GM12878 (cell line): ENCODE results near the gene KCNB1. TPM values are rescaled to one million over a fixed set of nuclear protein-coding genes. Genes with fewer than 3 reads are reported as not detected.

Experiments used
- ATAC-seq: fragments of 200-7000 bp; cut with Tn5 transposase; 3 replicates; pipeline ENCODE4 v1.9.1; 2020; ENCODE audit warnings: mild to moderate bottlenecking, moderate library complexity
- BruUV-seq: library from RNA; stranded (reverse); fragments of 400-500 nt; replicated peaks from 2 replicates; lab custom pipeline; 2021; lab: Mats Ljungman, UMichigan
- CTCF ChIA-PET: fragments of 300-600 bp; sonication (Branson Sonifier 250); formaldehyde crosslinking; extraction: SDS; loops from one replicate; lab custom pipeline; 2021; ENCODE audit warnings: inconsistent platforms; lab: Yijun Ruan, JAX
- POLR2A ChIA-PET: fragments of 350-600 bp; formaldehyde crosslinking; extraction: SDS; loops from one replicate; lab custom pipeline; 2021; ENCODE audit warnings: inconsistent platforms; lab: Charles Lee
- RAD21 ChIA-PET: fragments of 300-600 bp; sonication (Branson Sonifier 250); formaldehyde crosslinking; loops from one replicate; lab custom pipeline; 2023; ENCODE audit warnings: antibody characterized with exemption; ENCODE audit not compliant: unreplicated experiment; lab: Charles Lee
- SMC1A ChIA-PET: fragments of 300-600 bp; sonication (Branson Sonifier 250); formaldehyde crosslinking; loops from one replicate; lab custom pipeline; 2023; ENCODE audit not compliant: unreplicated experiment, uncharacterized antibody; lab: Charles Lee
- DNase-seq: peaks from one replicate; pipeline ENCODE4 v3.0.0-alpha.2; 2011; ENCODE audit warnings: low read depth, low spot score
- FAIRE-seq: peaks from 3 replicates; lab custom pipeline; 2011; peaks lifted over from hg19 to GRCh38; lab: Jason Lieb, UNC
- H2AFZ ChIP-seq: 2 replicates; pipeline ENCODE4 v1.6.0; 2011; ENCODE audit warnings: low read depth, low read length, control low read depth; ENCODE audit not compliant: control insufficient read depth
- H3K27ac ChIP-seq: 2 replicates; pipeline ENCODE4 v1.5.1; 2011; ENCODE audit warnings: control low read depth; ENCODE audit not compliant: control insufficient read depth, insufficient read depth
- H3K27me3 ChIP-seq, 2 experiments: replicated peaks in 1 of 2; 2 replicates each; pipeline versions ENCODE4 v1.6.0 to v1.6.1; 2011; ENCODE audit warnings: low read length in 1 of 2; ENCODE audit not compliant: control insufficient read depth in 2 of 2, insufficient read depth in 2 of 2
- H3K36me3 ChIP-seq, 2 experiments: 2 replicates each; pipeline ENCODE4 v1.5.1; 2011; ENCODE audit warnings: low read length in 1 of 2; ENCODE audit not compliant: control insufficient read depth in 2 of 2, insufficient read depth in 2 of 2
- H3K4me1 ChIP-seq: 2 replicates; pipeline ENCODE4 v1.6.1; 2011; ENCODE audit warnings: mild to moderate bottlenecking, low read length, moderate library complexity, mixed read lengths; ENCODE audit not compliant: control insufficient read depth, insufficient read depth
- H3K4me2 ChIP-seq: 2 replicates; pipeline ENCODE4 v1.6.0; 2011; ENCODE audit warnings: control low read depth; ENCODE audit not compliant: control insufficient read depth, insufficient read depth
- H3K4me3 ChIP-seq: fragments of 200-600 bp; sonication (generic); 2 replicates; pipeline ENCODE4 v1.5.1; 2016
- H3K79me2 ChIP-seq: 2 replicates; pipeline ENCODE4 v1.6.0; 2011; ENCODE audit warnings: low read length; ENCODE audit not compliant: control insufficient read depth, insufficient read depth
- H3K9ac ChIP-seq: 2 replicates; pipeline ENCODE4 v1.8.0; 2011; ENCODE audit warnings: low read length, control low read depth, mixed read lengths; ENCODE audit not compliant: control insufficient read depth, insufficient read depth
- H3K9me3 ChIP-seq: replicated peaks from 3 replicates; pipeline ENCODE4 v1.5.1; 2011; ENCODE audit warnings: mild to moderate bottlenecking, low read length; ENCODE audit not compliant: control insufficient read depth, insufficient read depth
- H4K20me1 ChIP-seq: 2 replicates; pipeline ENCODE4 v1.6.0; 2011; ENCODE audit not compliant: control insufficient read depth, insufficient read depth
- CUX1 ChIP-seq: IDR thresholded peaks from 2 replicates; pipeline ENCODE4 v1.6.1; 2012; ENCODE audit warnings: improper control_type of control experiment, low read depth, low read length; ENCODE audit not compliant: insufficient replicate concordance
- HDGF ChIP-seq: fragments of 450-650 bp; IDR thresholded peaks from 2 replicates; pipeline ENCODE4 v1.6.1; 2016; ENCODE audit warnings: antibody characterized with exemption
- IKZF1 ChIP-seq: fragments of 450-650 bp; conservative IDR thresholded peaks from 2 replicates; pipeline ENCODE4 v1.6.1; 2017; ENCODE audit warnings: antibody characterized with exemption, mild to moderate bottlenecking
- NFYB ChIP-seq: IDR thresholded peaks from 2 replicates; pipeline ENCODE4 v1.6.1; 2011; ENCODE audit warnings: low read depth, mild to moderate bottlenecking, low read length, improper control_type of control experiment, moderate library complexity; ENCODE audit not compliant: insufficient read depth
- PAX8 ChIP-seq: fragments of 450-650 bp; IDR thresholded peaks from 2 replicates; pipeline ENCODE4 v1.6.1; 2017; ENCODE audit warnings: mild to moderate bottlenecking, moderate library complexity
- RAD51 ChIP-seq: fragments of 450-650 bp; IDR thresholded peaks from 2 replicates; pipeline ENCODE4 v1.6.1; 2016; ENCODE audit warnings: moderate library complexity, mild to moderate bottlenecking, inconsistent platforms
- SRF ChIP-seq, 2 experiments: IDR thresholded peaks; 2 replicates each; pipeline ENCODE4 v1.6.1; 2011; ENCODE audit warnings: low read depth in 2 of 2, low read length in 2 of 2, mild to moderate bottlenecking in 1 of 2, moderate library complexity in 1 of 2
- YBX1 ChIP-seq: fragments of 450-650 bp; IDR thresholded peaks from 2 replicates; pipeline ENCODE4 v1.6.1; 2016; ENCODE audit warnings: antibody characterized with exemption
- ZNF274 ChIP-seq: IDR thresholded peaks from one replicate; pipeline ENCODE4 v1.8.0; 2011; ENCODE audit not compliant: insufficient read length, insufficient read depth
- ZNF592 ChIP-seq: fragments of 450-650 bp; IDR thresholded peaks from 2 replicates; pipeline ENCODE4 v1.6.1; 2017; ENCODE audit warnings: mild to moderate bottlenecking, moderate library complexity
- WGBS: methylation state at CpG from one replicate; pipeline ENCODE4 v1.1.6; 2016; ENCODE audit warnings: low lambda C conversion rate; ENCODE audit not compliant: insufficient replicate concordance, insufficient coverage; ENCODE audit errors: missing lambda C conversion rate; 5-methylcytosine and 5-hydroxymethylcytosine counted together
- in situ Hi-C: fragments of 300-500 bp; cut with MboI; formaldehyde crosslinking; loops from 9 replicates; pipeline ENCODE4 v1.14.3; 2018; ENCODE audit warnings: mixed read lengths
- intact Hi-C: fragments of 100-400 bp; cut with micrococcal nuclease; formaldehyde crosslinking; loops from one replicate; pipeline ENCODE4 v1.14.2; 2022; ENCODE audit not compliant: unreplicated experiment
- polyA plus RNA-seq, 11 experiments: library from polyadenylated mRNA; depleted of rRNA in 4 of 11; unstranded in 6 of 11; stranded (reverse) in 5 of 11; fragments of >200 nt; fragmentation: Nextera tagmentation in 4 of 11; fragmentation: Illumina TruSeq in 1 of 11; extraction: Ambion mirVana in 4 of 11; extraction: Trizol in 1 of 11; gene quantifications; 1 replicate in 1 of 11; 2 replicates in 10 of 11; pipeline versions ENCODE4 v1.2.1 to v1.2.3, GENCODE V29; 2011 to 2016; ENCODE audit warnings: inconsistent platforms in 2 of 11, missing spikeins in 2 of 11, low read depth in 1 of 11
- total RNA-seq, 4 experiments: library from RNA; depleted of rRNA in 3 of 4; stranded (reverse); fragments of >200 nt in 3 of 4; fragmentation: Illumina TruSeq in 1 of 4; extraction: Trizol in 1 of 4; gene quantifications; 2 replicates each; pipeline versions ENCODE4 v1.2.1 to v1.2.3, GENCODE V29; 2013 to 2021
- TF ChIP-seq, protein P1 (sequence below): IDR thresholded peaks from 2 replicates; pipeline ENCODE4 v1.6.1; 2011; ENCODE audit warnings: low read depth, mild to moderate bottlenecking, low read length, moderate library complexity, borderline replicate concordance; ENCODE audit errors: extremely low read depth

KCNB1 gene
- total and polyA plus RNA-seq, 10 of the 15 experiments (the other 5 are each of a cell fraction or from before 2014, with no cell fraction given): 0.02 to 0.08 (median 0.03) TPM; not detected in 7

GRCh38 chr20:49385465-49385864 lies 97.0 kb downstream of the KCNB1 start (continued):
- TF ChIP-seq NFYB (peak; percentile 68), RAD51 (peak; percentile 73), HDGF (no peak), IKZF1 (no peak)
- TF ChIP-seq, protein P1, sequence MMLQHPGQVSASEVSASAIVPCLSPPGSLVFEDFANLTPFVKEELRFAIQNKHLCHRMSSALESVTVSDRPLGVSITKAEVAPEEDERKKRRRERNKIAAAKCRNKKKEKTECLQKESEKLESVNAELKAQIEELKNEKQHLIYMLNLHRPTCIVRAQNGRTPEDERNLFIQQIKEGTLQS: peak; percentile 83; the same call in 1 of the 2 replicates

DNA sequence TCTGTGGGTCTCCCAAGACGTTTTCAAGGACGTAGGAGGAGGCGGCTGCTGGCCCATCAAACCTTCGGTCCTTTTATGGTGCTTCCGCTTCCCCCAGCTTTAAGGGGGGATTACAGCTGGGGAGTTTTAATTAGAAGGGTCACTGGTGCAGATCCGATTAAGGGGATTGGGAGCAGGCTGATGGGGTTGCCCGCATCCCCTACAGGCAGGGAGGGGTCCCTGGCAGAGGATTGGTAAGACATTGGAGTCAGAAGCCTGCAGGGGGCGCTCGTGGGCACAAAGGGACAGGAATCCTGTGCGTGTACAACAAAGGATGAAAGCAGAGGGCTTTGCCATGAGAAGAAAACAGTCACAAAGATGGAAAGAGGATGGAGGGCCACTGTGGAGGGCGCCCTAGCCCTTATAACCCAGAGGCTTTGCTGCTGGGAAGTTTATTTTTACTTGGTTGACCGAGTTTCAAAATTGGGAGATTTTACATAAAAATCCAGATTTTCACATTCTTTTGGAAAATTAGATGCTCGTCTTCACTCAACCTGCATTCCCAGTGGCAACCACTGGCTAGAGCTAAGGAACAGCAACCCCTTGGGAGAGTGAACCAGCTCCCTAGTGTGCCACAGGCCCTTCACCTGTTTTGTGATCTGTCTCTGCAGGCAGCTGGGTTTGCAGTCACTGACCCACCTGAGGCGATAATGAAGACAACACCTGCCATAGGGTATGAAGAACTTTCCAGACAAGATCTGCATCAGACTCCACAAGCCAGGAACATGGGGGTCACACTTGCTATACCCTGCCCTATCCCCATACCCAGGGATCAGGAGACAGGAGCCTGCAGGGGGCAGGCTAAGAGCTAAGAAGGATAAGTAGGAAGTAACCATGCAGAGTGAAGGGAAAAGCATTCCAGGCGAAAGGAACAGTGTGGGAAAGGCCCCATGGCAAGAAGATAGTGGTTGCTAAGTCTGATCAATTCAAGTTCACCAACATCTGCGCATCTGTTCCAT lies 97.7 kb downstream of the KCNB1 start:
- ChIA-PET SMC1A (interaction anchor here (1.2 to 1.3 kb wide), 2 partner anchors 150 to 224 kb away, joined by 3 read pairs; no protein-coding TSS in a partner anchor), POLR2A (no interaction called here), CTCF (interaction anchor here (0.7 to 4.6 kb wide), 20 partner anchors 10 to 471 kb away, joined by 3 to 24 read pairs (median 4); no protein-coding TSS in a partner anchor), RAD21 (interaction anchor here (1.1 to 1.2 kb wide), 2 partner anchors 49 to 99 kb away, joined by 3 read pairs; no protein-coding TSS in a partner anchor)
- FAIRE-seq (no peak), ATAC-seq (peak; percentile 87), DNase-seq (no peak)
- Histone ChIP-seq H3K36me3 (no peaks in the 10 kb centered on the region), H3K27ac (no peak overlapping the region), H3K4me1 (no peaks in the 10 kb centered on the region), H3K79me2 (no peaks in the 10 kb centered on the region), H3K9ac (no peak overlapping the region), H3K9me3 (no peaks in the 10 kb centered on the region), H3K27me3 (no peaks in the 10 kb centered on the region; a peak in 1 of 4 replicates), H4K20me1 (no peaks in the 10 kb centered on the region), H3K4me3 (no peak overlapping the region), H2AFZ (no peak overlapping the region), H3K4me2 (no peak overlapping the region)
- 22% methylated on average over 16 of the region's 16 CpGs for WGBS
- in situ Hi-C loops (no loop called here), intact Hi-C loops (no loop called here)
- BruUV-seq: no TSS peak
- TF ChIP-seq ZNF274 (no peak), YBX1 (no peak), SRF (IDR thresholded peaks at IDR 0.05; ENCODE audit: low read depth in 2 of 2, low read length in 2 of 2) (peak; percentile 20 to 56; a peak in 1 of 4 replicates), ZNF592 (no peak), CUX1 (no peak), PAX8 (no peak)
